Vagina (tissue), 2 donors: ENCODE measurements around the gene UNC13B.

Experiments
- POLR2AphosphoS5 ChIP-seq, 2 donors: sonication (generic); formaldehyde crosslinking; IDR thresholded peaks; one replicate each; pipeline ENCODE4 v1.9.0; 2017; ENCODE audit warnings: antibody characterized with exemption in 2 of 2, mild to moderate bottlenecking in 2 of 2, low read depth in 1 of 2; ENCODE audit not compliant: insufficient read depth in 1 of 2
- TF ChIP-seq, protein P1 (sequence below), 3 experiments: fragments of 450-650 bp in 2 of 3; fragments of 200-600 bp in 1 of 3; sonication (generic) in 1 of 3; IDR thresholded peaks; one replicate each; pipeline ENCODE4 v1.5.1; 2017 to 2019; ENCODE audit warnings: antibody characterized with exemption in 3 of 3, mild to moderate bottlenecking in 2 of 3, moderate library complexity in 2 of 3

- TF ChIP-seq, protein P1, sequence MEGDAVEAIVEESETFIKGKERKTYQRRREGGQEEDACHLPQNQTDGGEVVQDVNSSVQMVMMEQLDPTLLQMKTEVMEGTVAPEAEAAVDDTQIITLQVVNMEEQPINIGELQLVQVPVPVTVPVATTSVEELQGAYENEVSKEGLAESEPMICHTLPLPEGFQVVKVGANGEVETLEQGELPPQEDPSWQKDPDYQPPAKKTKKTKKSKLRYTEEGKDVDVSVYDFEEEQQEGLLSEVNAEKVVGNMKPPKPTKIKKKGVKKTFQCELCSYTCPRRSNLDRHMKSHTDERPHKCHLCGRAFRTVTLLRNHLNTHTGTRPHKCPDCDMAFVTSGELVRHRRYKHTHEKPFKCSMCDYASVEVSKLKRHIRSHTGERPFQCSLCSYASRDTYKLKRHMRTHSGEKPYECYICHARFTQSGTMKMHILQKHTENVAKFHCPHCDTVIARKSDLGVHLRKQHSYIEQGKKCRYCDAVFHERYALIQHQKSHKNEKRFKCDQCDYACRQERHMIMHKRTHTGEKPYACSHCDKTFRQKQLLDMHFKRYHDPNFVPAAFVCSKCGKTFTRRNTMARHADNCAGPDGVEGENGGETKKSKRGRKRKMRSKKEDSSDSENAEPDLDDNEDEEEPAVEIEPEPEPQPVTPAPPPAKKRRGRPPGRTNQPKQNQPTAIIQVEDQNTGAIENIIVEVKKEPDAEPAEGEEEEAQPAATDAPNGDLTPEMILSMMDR (IDR thresholded peaks at IDR 0.05): no peak
- no peak for TF ChIP-seq POLR2AphosphoS5 (IDR thresholded peaks at IDR 0.05; ENCODE audit: insufficient read depth in 1 of 2, low read depth in 1 of 2)
Measured at GRCh38 chr9:35335164-35335563, 173.4 kb downstream of the UNC13B start.
